IMR-90 (cell line): ENCODE data around the gene QKI. TPM values are rescaled to one million over a fixed set of nuclear protein-coding genes. Genes with fewer than 3 reads are reported as not detected.

ENCODE experiments used
- ATAC-seq: fragments of 200-7000 bp; cut with Tn5 transposase; 2 replicates; pipeline ENCODE4 v1.9.1; 2020; ENCODE audit warnings: low read depth, mild to moderate bottlenecking, moderate library complexity
- BruUV-seq: library from RNA; stranded (reverse); fragments of 400-500 nt; replicated peaks from 2 replicates; lab custom pipeline; 2021; lab: Mats Ljungman, UMichigan
- CTCF ChIA-PET: fragments of 300-600 bp; formaldehyde crosslinking; extraction: SDS; loops from one replicate; lab custom pipeline; 2021; ENCODE audit warnings: antibody characterized with exemption; lab: Yijun Ruan, JAX
- POLR2A ChIA-PET: fragments of 300-600 bp; sonication (Branson Sonifier 250); formaldehyde crosslinking; loops from one replicate; lab custom pipeline; 2022; ENCODE audit warnings: antibody characterized with exemption; ENCODE audit not compliant: unreplicated experiment; lab: Charles Lee
- DNase-seq: peaks from one replicate; pipeline ENCODE4 v3.0.0; 2013
- H2AFZ ChIP-seq: replicated peaks from 2 replicates; pipeline ENCODE3; 2013; ENCODE audit warnings: low read length, mild to moderate bottlenecking; ENCODE audit not compliant: poor library complexity
- H2AK5ac ChIP-seq: 2 replicates; pipeline ENCODE4 v1.6.1; 2013; ENCODE audit warnings: low read depth, low read length, inconsistent platforms
- H2AK9ac ChIP-seq: replicated peaks from 2 replicates; pipeline ENCODE3; 2013; ENCODE audit warnings: mild to moderate bottlenecking, low read depth, low read length, moderate library complexity; ENCODE audit not compliant: poor library complexity
- H2BK120ac ChIP-seq: 2 replicates; pipeline ENCODE4 v1.6.1; 2013; ENCODE audit warnings: low read depth, low read length, inconsistent platforms
- H2BK15ac ChIP-seq: 3 replicates; pipeline ENCODE4 v1.6.1; 2013; ENCODE audit warnings: low read depth, low read length, inconsistent platforms
- H2BK20ac ChIP-seq: 2 replicates; pipeline ENCODE4 v1.6.1; 2013; ENCODE audit warnings: low read depth, mild to moderate bottlenecking, inconsistent platforms, low read length, moderate library complexity
- H2BK5ac ChIP-seq: 2 replicates; pipeline ENCODE4 v1.6.1; 2013; ENCODE audit warnings: mild to moderate bottlenecking, low read depth, low read length, inconsistent platforms; ENCODE audit not compliant: poor library complexity, severe bottlenecking
- H3K14ac ChIP-seq: replicated peaks from 2 replicates; pipeline ENCODE4 v1.6.1; 2013; ENCODE audit warnings: low read depth, low read length, inconsistent platforms
- H3K18ac ChIP-seq: 2 replicates; pipeline ENCODE4 v1.6.1; 2013; ENCODE audit warnings: low read depth, low read length, control low read depth
- H3K23ac ChIP-seq: 2 replicates; pipeline ENCODE4 v1.6.1; 2013; ENCODE audit warnings: low read depth, low read length, inconsistent platforms
- H3K27ac ChIP-seq: 2 replicates; pipeline ENCODE4 v1.5.1; 2013; ENCODE audit warnings: mild to moderate bottlenecking, control low read depth, low read length; ENCODE audit not compliant: insufficient read depth
- H3K27me3 ChIP-seq: 2 replicates; pipeline ENCODE4 v1.6.1; 2013; ENCODE audit warnings: low read length; ENCODE audit not compliant: control insufficient read depth, insufficient read depth
- H3K36me3 ChIP-seq: 2 replicates; pipeline ENCODE4 v1.6.1; 2013; ENCODE audit warnings: low read length, mixed read lengths; ENCODE audit not compliant: control insufficient read depth, insufficient read depth
- H3K4ac ChIP-seq: 2 replicates; pipeline ENCODE4 v1.6.1; 2013; ENCODE audit warnings: low read depth, low read length, inconsistent platforms
- H3K4me1 ChIP-seq: 2 replicates; pipeline ENCODE4 v1.6.1; 2013; ENCODE audit warnings: low read length, mixed read lengths; ENCODE audit not compliant: control insufficient read depth, insufficient read depth
- H3K4me2 ChIP-seq: 2 replicates; pipeline ENCODE4 v1.6.1; 2013; ENCODE audit warnings: low read depth, mild to moderate bottlenecking, control low read depth, low read length, moderate library complexity
- H3K4me3 ChIP-seq: 2 replicates; pipeline ENCODE4 v1.5.1; 2013; ENCODE audit warnings: low read depth, mild to moderate bottlenecking, control low read depth, low read length, moderate library complexity; ENCODE audit not compliant: insufficient read depth
- H3K56ac ChIP-seq: 2 replicates; pipeline ENCODE4 v1.6.1; 2013; ENCODE audit warnings: low read length, inconsistent platforms; ENCODE audit not compliant: insufficient read depth; ENCODE audit errors: extremely low read depth
- H3K79me1 ChIP-seq, 2 experiments: 2 replicates each; pipeline ENCODE4 v1.6.1; 2013; ENCODE audit warnings: low read length in 2 of 2, inconsistent platforms in 1 of 2, low read depth in 1 of 2
- H3K9ac ChIP-seq: 2 replicates; pipeline ENCODE4 v1.6.1; 2013; ENCODE audit warnings: low read depth, low read length, control low read depth
- H3K9me1 ChIP-seq: 2 replicates; pipeline ENCODE4 v1.6.1; 2013; ENCODE audit warnings: low read length, inconsistent platforms; ENCODE audit not compliant: insufficient read depth
- H3K9me3 ChIP-seq: 2 replicates; pipeline ENCODE4 v1.6.1; 2013; ENCODE audit warnings: low read length; ENCODE audit not compliant: control insufficient read depth, insufficient read depth
- H4K20me1 ChIP-seq: 2 replicates; pipeline ENCODE4 v1.6.1; 2013; ENCODE audit warnings: low read length, inconsistent platforms; ENCODE audit not compliant: insufficient read depth
- H4K5ac ChIP-seq: 2 replicates; pipeline ENCODE4 v1.6.1; 2013; ENCODE audit warnings: mild to moderate bottlenecking, low read depth, low read length, control low read depth
- H4K8ac ChIP-seq, 2 experiments: 2 replicates each; pipeline ENCODE4 v1.6.1; 2013; ENCODE audit warnings: low read depth in 2 of 2, low read length in 2 of 2, control low read depth in 1 of 2, inconsistent platforms in 1 of 2
- H4K91ac ChIP-seq: 2 replicates; pipeline ENCODE4 v1.6.1; 2013; ENCODE audit warnings: low read depth, low read length, inconsistent platforms; ENCODE audit not compliant: insufficient read depth
- BHLHE40 ChIP-seq: fragments of 150-350 bp; IDR thresholded peaks from 2 replicates; pipeline ENCODE4 v1.6.1; 2016; ENCODE audit warnings: mild to moderate bottlenecking, low read depth, low read length
- CEBPB ChIP-seq: IDR thresholded peaks from 2 replicates; pipeline ENCODE4 v1.6.1; 2012; ENCODE audit warnings: low read depth, low read length, improper control_type of control experiment
- CHD1 ChIP-seq: IDR thresholded peaks from 2 replicates; pipeline ENCODE4 v1.6.1; 2012; ENCODE audit warnings: low read depth, low read length, improper control_type of control experiment
- CTCF ChIP-seq: conservative IDR thresholded peaks from 2 replicates; pipeline ENCODE4 v1.5.1; 2012; ENCODE audit warnings: mild to moderate bottlenecking, low read depth, low read length, improper control_type of control experiment
- ELK1 ChIP-seq: fragments of 150-350 bp; IDR thresholded peaks from 2 replicates; pipeline ENCODE4 v1.6.1; 2016; ENCODE audit warnings: low read depth, mild to moderate bottlenecking, low read length, moderate library complexity, borderline replicate concordance
- FOS ChIP-seq: fragments of 150-350 bp; IDR thresholded peaks from 2 replicates; pipeline ENCODE4 v1.6.1; 2016; ENCODE audit warnings: low read depth, low read length
- MAZ ChIP-seq: IDR thresholded peaks from 2 replicates; pipeline ENCODE4 v1.6.1; 2012; ENCODE audit warnings: low read depth, mild to moderate bottlenecking, low read length, improper control_type of control experiment, moderate library complexity, borderline replicate concordance
- MXI1 ChIP-seq: IDR thresholded peaks from 2 replicates; pipeline ENCODE4 v1.6.1; 2012; ENCODE audit warnings: low read depth, mild to moderate bottlenecking, low read length, moderate library complexity, borderline replicate concordance
- NFE2L2 ChIP-seq: fragments of 150-350 bp; IDR thresholded peaks from 2 replicates; pipeline ENCODE4 v1.6.1; 2016; ENCODE audit warnings: low read depth, mild to moderate bottlenecking, low read length
- POLR2A ChIP-seq: IDR thresholded peaks from 2 replicates; pipeline ENCODE4 v1.6.1; 2012; ENCODE audit warnings: mild to moderate bottlenecking, low read depth, low read length
- RAD21 ChIP-seq: IDR thresholded peaks from 2 replicates; pipeline ENCODE4 v1.6.1; 2012; ENCODE audit warnings: low read length, improper control_type of control experiment
- RCOR1 ChIP-seq: IDR thresholded peaks from 2 replicates; pipeline ENCODE4 v1.6.1; 2012; ENCODE audit warnings: mild to moderate bottlenecking, low read length, improper control_type of control experiment; ENCODE audit not compliant: insufficient replicate concordance
- RFX5 ChIP-seq: IDR thresholded peaks from 2 replicates; pipeline ENCODE4 v1.8.0; 2012; ENCODE audit warnings: low read depth, mild to moderate bottlenecking, low read length, moderate library complexity
- SMC3 ChIP-seq: fragments of 150-350 bp; IDR thresholded peaks from 2 replicates; pipeline ENCODE4 v1.6.1; 2016; ENCODE audit warnings: low read depth, mild to moderate bottlenecking, antibody characterized with exemption, low read length, moderate library complexity
- USF2 ChIP-seq: fragments of 150-350 bp; IDR thresholded peaks from 2 replicates; pipeline ENCODE4 v1.6.1; 2017; ENCODE audit warnings: mild to moderate bottlenecking, antibody characterized with exemption, low read length, low read depth
- WGBS, 2 experiments: methylation state at CpG; one replicate each; pipeline versions ENCODE4 v1.1.5 to v1.1.7; 2013; ENCODE audit warnings: missing lambda C conversion rate in 2 of 2; ENCODE audit not compliant: insufficient read length in 1 of 2; ENCODE audit errors: extremely low coverage in 2 of 2; 5-methylcytosine and 5-hydroxymethylcytosine counted together
- dilution Hi-C: fragments of 300-500 bp; cut with HindIII; formaldehyde crosslinking; loops from one replicate; pipeline ENCODE4 v1.14.3; 2018; ENCODE audit warnings: low sequenced_read_pairs; ENCODE audit not compliant: unreplicated experiment
- in situ Hi-C: fragments of 300-500 bp; cut with MboI; formaldehyde crosslinking; loops from 3 replicates; pipeline ENCODE4 v1.14.3; 2019; ENCODE audit warnings: low sequenced_read_pairs, inconsistent platforms, mixed read lengths
- intact Hi-C: fragments of 100-400 bp; cut with micrococcal nuclease; formaldehyde crosslinking; loops from 2 replicates; pipeline ENCODE4 v1.10.0; 2022
- polyA plus RNA-seq, 3 experiments: library from polyadenylated mRNA; depleted of rRNA; stranded (reverse); fragments of >200 nt; gene quantifications; 2 replicates each; pipeline ENCODE4 v1.2.3, GENCODE V29; 2012; ENCODE audit warnings: low replicate concordance in 1 of 3
- total RNA-seq: library from RNA; depleted of rRNA; stranded (reverse); fragments of >200 nt; gene quantifications from 2 replicates; pipeline ENCODE4 v1.2.3, GENCODE V29; 2012

Gene QKI
- total and polyA plus RNA-seq, 2 of the 4 experiments (the other 2 are of a cell fraction) = 112 to 232 TPM

GRCh38 chr6:163585932-163586437 is 171.5 kb downstream of the QKI start:
- no peaks in the 10 kb centered on the region for H3K79me1 ChIP-seq
- dilution Hi-C loops (no loop called here), intact Hi-C loops (loop anchor here (5.0 to 10.0 kb wide), 2 partner anchors 279 to 371 kb away; no protein-coding TSS in a partner anchor), in situ Hi-C loops (loop anchor here (25.0 kb wide), 1 partner anchor 376 kb away; no protein-coding TSS in a partner anchor)
- H4K5ac ChIP-seq = no peak overlapping the region
- no CpG with 5 or more reads among the region's 8 CpGs for WGBS, 2 experiments
- DNase-seq (peak; percentile 93), ATAC-seq (peak; percentile 89)
- peak overlapping the region; percentile 19; the same call in 1 of the 2 replicates for H2BK20ac ChIP-seq
- H2BK120ac ChIP-seq = peak overlapping the region; percentile 64
- H3K36me3 ChIP-seq = no peaks in the 10 kb centered on the region
- no peaks in the 10 kb centered on the region for H3K27me3 ChIP-seq
- peak overlapping the region; percentile 34 for H3K23ac ChIP-seq
- H4K20me1 ChIP-seq = no peaks in the 10 kb centered on the region; the same call in 1 of the 2 replicates
- H3K18ac ChIP-seq = peak overlapping the region; percentile 50; the same call in 1 of the 2 replicates
- peak overlapping the region; percentile 6; the same call in 1 of the 2 replicates for H3K14ac ChIP-seq
- peak overlapping the region; percentile 16; the same call in 1 of the 2 replicates for H4K91ac ChIP-seq
- no peak overlapping the region for H2AK9ac ChIP-seq
- H4K8ac ChIP-seq = peak overlapping the region in 1 of 2 experiments; percentile 23; a peak in 1 of 4 replicates
- no peaks in the 10 kb centered on the region; the same call in 1 of the 2 replicates for H3K9me3 ChIP-seq
- no peak overlapping the region for H3K9ac ChIP-seq
- peak overlapping the region; percentile 47; the same call in 1 of the 2 replicates for H3K4ac ChIP-seq
- 0 out of 2 replicates have a peak overlapping the region, but pooled peaks have one; percentile 13 for H3K56ac ChIP-seq
- CTCF ChIA-PET = no interaction called here
- H2AFZ ChIP-seq = no peak overlapping the region
- POLR2A ChIA-PET = no interaction called here
- H3K27ac ChIP-seq = peak overlapping the region; percentile 23; the same call in 1 of the 2 replicates
- peaks cover 4% of the 10 kb centered on the region; the same call in 1 of the 2 replicates for H3K9me1 ChIP-seq
- H2AK5ac ChIP-seq = peak overlapping the region; percentile 26
- H2BK15ac ChIP-seq = peak overlapping the region; percentile 67; the same call in 2 of the 3 replicates
- H3K4me1 ChIP-seq = peaks cover 7% of the 10 kb centered on the region
- no TSS peak for BruUV-seq
- no peak overlapping the region for H3K4me3 ChIP-seq
- peak overlapping the region; percentile 65 for H2BK5ac ChIP-seq
- peak overlapping the region; percentile 69 for H3K4me2 ChIP-seq
- no peak for TF ChIP-seq ELK1
- TF ChIP-seq BHLHE40 = peak; percentile 60
- TF ChIP-seq NFE2L2 = no peak
- no peak for TF ChIP-seq MXI1
- TF ChIP-seq RCOR1 = no peak
- no peak for TF ChIP-seq USF2
- TF ChIP-seq RFX5 = no peak
- TF ChIP-seq CEBPB = peak; percentile 91
- TF ChIP-seq RAD21 = no peak
- TF ChIP-seq POLR2A = no peak
- TF ChIP-seq FOS = peak; percentile 90
- TF ChIP-seq CTCF = no peak
- TF ChIP-seq CHD1 = no peak
- no peak; the same call in 1 of the 2 replicates for TF ChIP-seq MAZ
- peak; percentile 23; the same call in 1 of the 2 replicates for TF ChIP-seq SMC3
